Gastroesophageal sphincter (tissue), 3 donors: Measurements from ENCODE around the gene PRKG1.

Source experiments
- CTCF ChIP-seq, 4 experiments: fragments of 200-600 bp in 2 of 4; fragments of 450-650 bp in 2 of 4; sonication (generic) in 1 of 4; IDR thresholded peaks; one replicate each; pipeline ENCODE4 v1.5.1; 2017 to 2019; ENCODE audit warnings: antibody characterized with exemption in 4 of 4, mild to moderate bottlenecking in 2 of 4, moderate library complexity in 2 of 4
- EP300 ChIP-seq: sonication (generic); formaldehyde crosslinking; IDR thresholded peaks from one replicate; pipeline ENCODE4 v1.6.1; 2017; ENCODE audit warnings: antibody characterized with exemption, mild to moderate bottlenecking
- POLR2A ChIP-seq, 2 donors: fragments of 450-650 bp; IDR thresholded peaks; one replicate each; pipeline ENCODE4 v1.6.1; 2017; ENCODE audit warnings: antibody characterized with exemption in 2 of 2, mild to moderate bottlenecking in 2 of 2, moderate library complexity in 1 of 2

DNA sequence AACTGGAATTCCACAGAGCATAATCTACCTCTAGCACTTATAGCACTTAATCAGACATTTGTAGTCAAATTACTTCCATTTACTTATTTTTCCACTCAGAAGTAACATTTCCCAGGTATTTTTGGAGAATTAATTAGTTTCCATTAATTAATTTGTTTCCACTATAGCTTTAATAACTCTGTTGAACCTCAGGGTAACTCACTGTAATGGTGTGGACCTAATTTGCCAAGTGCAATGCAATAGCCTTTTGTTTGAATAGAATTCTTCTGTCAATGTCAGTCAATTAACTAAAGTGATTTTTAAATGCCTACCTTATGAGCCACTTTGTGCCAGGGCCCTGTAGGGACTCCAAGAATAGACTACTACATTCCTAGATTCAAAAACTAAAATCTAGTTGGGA lies 509.7 kb downstream of the PRKG1 start:
- TF ChIP-seq CTCF (IDR thresholded peaks at IDR 0.05) (no peak), POLR2A (IDR thresholded peaks at IDR 0.05) (no peak), EP300 (no peak)
